ENCODE results near the gene NONO. TPM values are rescaled to one million over a fixed set of nuclear protein-coding genes. Genes with fewer than 3 reads are reported as not detected.
"Not testable (repeated sequence)": the region's sequence is repeated elsewhere in the genome, so short reads cannot be mapped to it uniquely, and the experiment has no call there.

NONO gene
- polyA plus RNA-seq, 1 donor from 2014 or later: 444 TPM

GRCh38 chrX:71315917-71316316 lies 32.5 kb downstream of the NONO start:
- Histone ChIP-seq H3K4me2 (ENCODE audit: low read length) (no peak overlapping the region), H3K9me2 (ENCODE audit: insufficient read depth, low read length) (no peaks in the 10 kb centered on the region)

GRCh38 chrX:71316959-71317358 lies 33.5 kb downstream of the NONO start:
- not testable (repeated sequence) for H3K9ac ChIP-seq (ENCODE audit: low read length); H3K4me3 ChIP-seq (ENCODE audit: low read length); H3K9me3 ChIP-seq (ENCODE audit: low read length); H3F3A ChIP-seq (ENCODE audit: insufficient read depth, low read length, poor library complexity, severe bottlenecking); H3K9me2 ChIP-seq (ENCODE audit: insufficient read depth, low read length); H3K27ac ChIP-seq (ENCODE audit: low read length); H2AFZ ChIP-seq (ENCODE audit: low read depth, low read length); H3K27me3 ChIP-seq (ENCODE audit: insufficient read depth, low read depth, low read length); H3K36me3 ChIP-seq (ENCODE audit: insufficient read depth, low read length); H3K4me2 ChIP-seq (ENCODE audit: low read length); H4K20me1 ChIP-seq (ENCODE audit: insufficient read depth); H3K79me2 ChIP-seq (replicated peaks; ENCODE audit: insufficient read depth, low read length)

More at GRCh38 chrX:71315917-71316316, 32.5 kb downstream of the NONO start:
- H4K20me1 ChIP-seq (ENCODE audit: insufficient read depth): no peaks in the 10 kb centered on the region
- no peaks in the 10 kb centered on the region for H3K27me3 ChIP-seq (ENCODE audit: insufficient read depth, low read depth, low read length)
- H3K79me2 ChIP-seq (replicated peaks; ENCODE audit: insufficient read depth, low read length): no peaks in the 10 kb centered on the region
- H2AFZ ChIP-seq (ENCODE audit: low read depth, low read length): no peak overlapping the region
- TF ChIP-seq EZH2 (IDR thresholded peaks at IDR 0.05; ENCODE audit: borderline replicate concordance, insufficient read depth, low read length, poor library complexity, severe bottlenecking): no peak
- no peak for TF ChIP-seq SMC3 (conservative IDR thresholded peaks at IDR 0.05; ENCODE audit: poor library complexity)
- TF ChIP-seq REST (IDR thresholded peaks at IDR 0.05; ENCODE audit: borderline replicate concordance): no peak
- TF ChIP-seq TAF1 (IDR thresholded peaks at IDR 0.05; ENCODE audit: low read depth): no peak
- no peak for TF ChIP-seq POLR2AphosphoS5 (IDR thresholded peaks at IDR 0.05)
- TF ChIP-seq RAD21 (conservative IDR thresholded peaks at IDR 0.05): no peak
- no peak for TF ChIP-seq CTCF (IDR thresholded peaks at IDR 0.05; ENCODE audit: poor library complexity, severe bottlenecking)
- H3F3A ChIP-seq (ENCODE audit: insufficient read depth, low read length, poor library complexity, severe bottlenecking): no peaks in the 10 kb centered on the region
- no peak overlapping the region for H3K27ac ChIP-seq (ENCODE audit: low read length)
- no peaks in the 10 kb centered on the region for H3K36me3 ChIP-seq (ENCODE audit: insufficient read depth, low read length)
- H3K9ac ChIP-seq (ENCODE audit: low read length): no peak overlapping the region
- no peaks in the 10 kb centered on the region for H3K9me3 ChIP-seq (ENCODE audit: low read length)
- no peak overlapping the region for H3K4me3 ChIP-seq (ENCODE audit: low read length)

- no peak overlapping the region for H3K27ac ChIP-seq (ENCODE audit: low read length)
- no peaks in the 10 kb centered on the region for H3K9me3 ChIP-seq (ENCODE audit: low read length)
- no peaks in the 10 kb centered on the region for H3K27me3 ChIP-seq (ENCODE audit: insufficient read depth, low read depth, low read length)
- no peaks in the 10 kb centered on the region for H3K36me3 ChIP-seq (ENCODE audit: insufficient read depth, low read length)
- no peak for TF ChIP-seq POLR2AphosphoS5 (IDR thresholded peaks at IDR 0.05)
- no peak for TF ChIP-seq EZH2 (IDR thresholded peaks at IDR 0.05; ENCODE audit: borderline replicate concordance, insufficient read depth, low read length, poor library complexity, severe bottlenecking)
- no peak for TF ChIP-seq SMC3 (conservative IDR thresholded peaks at IDR 0.05; ENCODE audit: poor library complexity)
- TF ChIP-seq RAD21 (conservative IDR thresholded peaks at IDR 0.05): no peak
- no peak for TF ChIP-seq EP300 (conservative IDR thresholded peaks at IDR 0.05; ENCODE audit: poor library complexity, severe bottlenecking)
- no peak for TF ChIP-seq TAF1 (IDR thresholded peaks at IDR 0.05; ENCODE audit: low read depth)
- TF ChIP-seq MXI1 (conservative IDR thresholded peaks at IDR 0.05; ENCODE audit: poor library complexity, severe bottlenecking): no peak
- no peak for TF ChIP-seq REST (IDR thresholded peaks at IDR 0.05; ENCODE audit: borderline replicate concordance)
- no peak for TF ChIP-seq CTCF (IDR thresholded peaks at IDR 0.05; ENCODE audit: poor library complexity, severe bottlenecking)
- no peaks in the 10 kb centered on the region for H3K9me2 ChIP-seq (ENCODE audit: insufficient read depth, low read length)
- H2AFZ ChIP-seq (ENCODE audit: low read depth, low read length): no peak overlapping the region
- H3K4me2 ChIP-seq (ENCODE audit: low read length): no peak overlapping the region
- H3K9ac ChIP-seq (ENCODE audit: low read length): no peak overlapping the region
- no peaks in the 10 kb centered on the region for H3K79me2 ChIP-seq (replicated peaks; ENCODE audit: insufficient read depth, low read length)
- H3K4me3 ChIP-seq (ENCODE audit: low read length): no peak overlapping the region
- no peaks in the 10 kb centered on the region for H4K20me1 ChIP-seq (ENCODE audit: insufficient read depth)
- no peaks in the 10 kb centered on the region for H3F3A ChIP-seq (ENCODE audit: insufficient read depth, low read length, poor library complexity, severe bottlenecking)
Observed at GRCh38 chrX:71320126-71320525, 36.7 kb downstream of the NONO start.

All from neural cell (in vitro differentiated cells).